Measurements from ENCODE around the gene CDHR3.

- TF ChIP-seq GATA2 (IDR thresholded peaks at IDR 0.05; ENCODE audit: low read depth, low read length), result no peak
- TF ChIP-seq GATA3 (IDR thresholded peaks at IDR 0.05; ENCODE audit: low read depth, low read length), result no peak
These were observed 19.6 kb upstream of the CDHR3 start for GRCh38 chr7:105943486-105943885.
